ENCODE results near the gene UBE2N. TPM values are rescaled to one million over a fixed set of nuclear protein-coding genes. Genes with fewer than 3 reads are reported as not detected.
A peak's percentile ranks its signal among the peaks of the same experiment; 100 is the strongest.
"Not testable (repeated sequence)": the region's sequence is repeated elsewhere in the genome, so short reads cannot be mapped to it uniquely, and the experiment has no call there.

The UBE2N gene
- polyA plus RNA-seq, 3 donors, result 148 to 170 (median 160) TPM

DNA sequence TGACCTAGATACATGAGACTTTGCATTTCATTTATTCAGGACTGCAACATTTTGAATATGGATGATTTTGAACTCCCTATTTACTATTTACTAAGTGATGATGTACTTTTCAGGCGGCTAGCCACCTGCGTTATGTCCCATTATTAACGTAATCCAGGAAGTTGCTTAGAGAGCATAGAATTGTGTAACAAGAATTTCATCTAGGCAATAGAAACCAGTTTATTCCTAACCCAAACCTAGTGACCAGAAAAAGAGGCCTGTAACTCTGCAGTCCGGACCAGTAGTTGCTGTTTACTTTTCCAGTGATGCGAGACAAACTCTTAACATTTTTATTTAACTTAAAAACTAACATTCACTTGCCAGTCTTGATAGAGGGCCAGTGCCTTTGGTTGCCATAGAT is 51.7 kb downstream of the UBE2N start:
- no peak for DNase-seq

DNA sequence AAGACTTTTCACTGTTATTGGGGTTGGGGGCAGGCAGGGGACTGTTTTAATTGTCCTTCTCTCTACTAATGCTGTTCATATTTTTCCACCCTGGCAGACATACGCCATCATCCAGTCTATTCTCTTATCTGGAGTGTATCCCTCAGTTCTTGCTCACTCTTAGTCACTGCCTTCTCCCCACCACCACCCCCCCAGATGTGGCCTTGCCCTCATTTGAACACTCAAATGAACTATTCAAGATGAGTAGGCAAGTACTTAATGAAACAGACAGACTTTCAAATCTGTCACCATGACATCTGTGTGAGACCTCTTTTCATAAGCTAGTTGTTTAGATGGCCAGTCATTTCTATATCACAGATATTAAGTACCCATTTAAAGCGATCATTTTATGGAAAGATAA is 54.0 kb downstream of the UBE2N start:
- DNase-seq, result no peak

DNA sequence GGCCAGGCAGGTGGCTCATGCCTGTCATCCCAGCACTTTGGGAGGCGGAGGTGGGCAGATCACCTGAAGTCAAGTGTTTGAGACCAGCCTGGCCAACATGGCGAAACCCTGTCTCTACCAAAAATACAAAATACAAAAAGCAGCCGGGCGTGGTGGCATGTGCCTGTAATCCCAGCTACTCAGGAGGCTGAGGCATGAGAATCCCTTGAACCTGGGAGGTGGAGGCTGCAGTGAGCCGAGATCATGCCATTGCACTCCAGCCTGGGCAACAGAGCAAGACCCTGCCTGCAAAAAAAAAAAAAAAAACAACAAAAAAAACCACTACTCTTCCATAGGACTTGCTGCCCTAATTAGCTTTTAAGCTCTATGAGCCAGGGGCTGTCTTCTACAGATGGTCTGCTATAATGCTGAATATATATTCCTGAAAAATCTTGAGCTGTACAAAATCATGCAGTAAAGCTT is 59.7 kb downstream of the UBE2N start:
- DNase-seq, result not testable (repeated sequence)

DNA sequence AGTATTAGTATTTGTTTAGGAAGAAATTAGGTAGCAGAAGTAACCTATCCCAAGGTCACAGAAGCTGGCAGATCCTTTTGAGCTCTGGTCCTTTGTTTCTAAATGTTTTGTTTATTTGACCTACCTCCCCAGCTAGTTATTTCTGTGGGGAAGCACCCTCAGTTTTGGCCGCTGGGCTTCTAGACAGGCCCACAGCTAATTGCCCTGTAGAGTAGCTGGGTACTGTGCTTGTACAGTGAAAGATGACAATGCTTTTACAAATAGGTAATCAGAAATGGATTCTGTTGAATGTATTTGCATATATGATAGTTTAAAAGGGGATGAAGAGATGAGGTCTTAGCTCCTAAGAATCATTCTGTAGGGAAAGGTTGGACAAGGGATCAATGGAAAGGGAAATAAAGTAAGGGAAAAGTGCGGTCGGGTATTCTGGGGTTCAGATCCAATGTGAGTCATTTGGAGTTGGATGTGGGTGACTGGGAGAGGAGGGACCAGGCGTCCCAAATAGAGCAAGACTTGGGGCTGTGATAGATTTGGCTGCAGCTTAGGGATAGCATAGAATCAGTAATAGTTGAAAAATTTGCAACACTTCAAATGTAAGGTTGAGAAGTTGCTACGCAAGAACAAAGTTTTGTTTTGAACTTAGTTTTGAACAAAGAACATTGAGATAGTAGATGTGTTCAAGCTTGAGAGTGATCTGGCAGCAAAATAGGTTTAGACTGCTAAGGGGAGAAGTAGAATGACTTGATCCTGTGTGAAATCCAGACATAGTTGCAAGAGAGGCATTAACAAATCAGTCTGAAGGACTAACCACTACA is 60.4 kb downstream of the UBE2N start:
- DNase-seq, result no peak

DNA sequence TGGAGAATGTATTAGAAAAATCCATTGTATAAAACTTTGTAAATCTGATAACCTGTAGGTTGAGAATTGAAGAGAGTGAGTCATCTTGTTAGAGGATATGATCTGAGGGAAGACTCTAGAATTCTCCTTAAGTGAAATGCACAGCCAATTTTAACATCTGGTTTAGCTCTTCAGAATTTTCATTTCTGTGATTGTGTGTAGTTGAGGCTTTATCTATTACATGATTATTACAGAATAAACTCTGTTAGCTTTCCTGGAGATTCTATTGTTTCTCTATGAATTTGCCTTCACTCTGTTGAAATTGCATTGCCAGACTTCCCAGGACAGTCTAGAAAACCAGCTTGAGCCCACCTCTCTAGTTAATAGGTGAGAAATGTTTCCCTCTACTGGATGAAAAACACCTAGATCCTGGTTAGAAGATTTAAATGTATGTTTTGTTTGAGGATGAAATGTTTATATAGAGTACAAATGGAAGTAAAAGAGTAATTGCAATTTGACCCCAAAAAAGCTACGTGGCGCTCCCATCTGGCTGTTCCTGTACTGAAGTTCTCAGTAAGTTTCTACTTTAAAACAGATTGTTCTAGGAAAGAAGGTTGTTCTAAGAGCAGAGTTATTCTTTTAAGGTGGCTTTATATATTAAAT is 61.1 kb downstream of the UBE2N start:
- peak; percentile 48 for DNase-seq

DNA sequence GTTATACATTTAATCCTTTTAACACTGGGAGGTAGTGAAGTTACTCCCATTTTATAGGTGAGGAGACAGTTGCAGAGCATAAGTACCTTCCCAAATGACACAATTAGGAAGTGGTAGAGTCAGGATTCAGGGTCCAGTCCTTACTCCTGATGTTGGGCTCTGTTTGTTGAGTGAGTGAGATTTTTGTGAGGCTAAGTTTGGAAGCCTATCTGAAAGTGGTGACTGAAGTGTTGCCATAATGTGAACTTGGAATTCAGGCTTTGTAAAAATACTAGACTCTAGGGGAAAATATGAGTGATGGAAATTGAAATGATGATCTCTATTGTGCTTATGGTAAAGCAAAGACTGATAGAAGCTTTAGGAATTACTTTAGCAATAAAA is 61.8 kb downstream of the UBE2N start:
- DNase-seq, result no peak

DNA sequence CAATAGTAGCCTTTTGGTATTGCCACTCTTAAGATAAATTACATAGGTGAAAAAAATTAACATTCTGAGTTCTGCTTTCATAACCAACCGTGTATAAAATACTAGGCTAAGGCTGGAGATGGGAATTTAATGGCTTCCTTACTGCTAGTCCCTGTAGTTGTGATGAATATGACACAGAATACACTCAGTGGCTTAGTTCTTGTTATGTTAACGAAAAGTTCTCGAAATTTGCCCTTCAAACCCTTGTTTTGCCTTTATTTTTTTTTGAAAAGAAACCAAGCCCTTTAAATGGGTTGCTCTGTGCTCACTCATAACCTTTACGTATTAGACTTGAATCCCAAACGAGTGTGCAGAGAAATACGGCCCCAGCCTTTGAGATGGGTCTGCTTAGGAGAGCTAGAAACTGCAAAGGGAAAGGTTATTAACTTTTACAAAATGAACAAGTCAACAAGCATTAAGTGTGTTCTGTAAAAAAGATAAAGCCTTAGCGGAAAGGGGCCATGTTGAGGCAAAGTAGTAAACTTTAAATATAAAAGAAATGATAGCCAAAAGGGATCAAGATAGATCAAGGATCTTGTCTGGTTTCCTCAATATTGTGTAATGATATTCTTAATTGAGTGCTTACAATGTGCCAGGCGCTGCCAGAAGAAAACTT is 62.3 kb downstream of the UBE2N start:
- no peak for DNase-seq

DNA sequence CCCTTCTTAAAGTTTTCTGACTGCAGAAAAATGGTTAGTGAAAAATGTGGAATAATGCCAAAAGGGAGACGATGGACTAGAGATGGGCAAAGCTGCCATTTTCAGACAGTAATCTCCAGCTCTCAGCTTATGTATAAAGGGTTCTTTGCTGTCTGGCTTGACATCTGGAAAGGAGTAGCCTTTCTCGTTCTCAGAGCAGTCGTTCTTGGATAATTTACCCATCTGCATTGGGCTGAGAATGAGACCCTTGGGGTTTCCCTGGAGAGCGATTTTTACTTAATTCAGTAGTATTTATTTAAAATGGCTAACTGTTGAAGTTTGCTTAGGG is 62.8 kb downstream of the UBE2N start:
- peak; percentile 33 for DNase-seq

DNA sequence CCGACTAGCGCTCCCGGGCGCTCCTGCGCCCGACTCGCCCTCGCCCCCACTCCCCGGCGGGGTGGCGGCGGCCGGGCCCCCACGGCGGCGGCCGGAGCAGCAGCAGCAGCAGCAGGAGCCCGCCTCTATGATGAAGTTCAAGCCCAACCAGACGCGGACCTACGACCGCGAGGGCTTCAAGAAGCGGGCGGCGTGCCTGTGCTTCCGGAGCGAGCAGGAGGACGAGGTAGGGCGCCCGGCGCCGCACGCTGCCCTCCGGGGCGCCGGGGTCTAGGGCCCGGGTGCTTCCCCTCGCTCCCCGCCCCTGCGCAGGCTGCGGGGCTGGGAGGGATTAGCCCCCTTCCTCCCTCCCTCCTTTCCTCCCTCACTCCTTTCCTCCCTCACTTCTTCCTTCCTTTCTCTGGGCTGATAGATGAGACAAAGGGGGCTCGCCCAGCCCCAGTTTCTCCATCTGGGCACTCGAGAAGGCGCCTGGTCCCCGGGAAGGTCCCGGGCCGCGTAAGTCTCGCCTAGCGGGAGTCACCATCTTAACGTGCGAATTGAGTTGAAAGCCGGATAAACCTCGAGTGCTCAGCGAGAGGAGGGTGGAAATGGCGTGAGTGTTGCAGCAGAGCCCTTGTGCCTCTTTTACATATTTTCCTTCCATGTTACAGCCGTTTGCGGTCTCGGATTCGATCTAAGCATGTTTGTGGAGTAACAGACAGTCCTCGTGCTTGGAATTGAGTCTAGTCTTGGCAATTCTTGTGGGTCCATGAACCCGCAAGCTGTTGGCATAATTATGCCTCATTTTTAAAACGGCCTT is 63.4 kb downstream of the UBE2N start:
- DNase-seq, result peak; percentile 57

DNA sequence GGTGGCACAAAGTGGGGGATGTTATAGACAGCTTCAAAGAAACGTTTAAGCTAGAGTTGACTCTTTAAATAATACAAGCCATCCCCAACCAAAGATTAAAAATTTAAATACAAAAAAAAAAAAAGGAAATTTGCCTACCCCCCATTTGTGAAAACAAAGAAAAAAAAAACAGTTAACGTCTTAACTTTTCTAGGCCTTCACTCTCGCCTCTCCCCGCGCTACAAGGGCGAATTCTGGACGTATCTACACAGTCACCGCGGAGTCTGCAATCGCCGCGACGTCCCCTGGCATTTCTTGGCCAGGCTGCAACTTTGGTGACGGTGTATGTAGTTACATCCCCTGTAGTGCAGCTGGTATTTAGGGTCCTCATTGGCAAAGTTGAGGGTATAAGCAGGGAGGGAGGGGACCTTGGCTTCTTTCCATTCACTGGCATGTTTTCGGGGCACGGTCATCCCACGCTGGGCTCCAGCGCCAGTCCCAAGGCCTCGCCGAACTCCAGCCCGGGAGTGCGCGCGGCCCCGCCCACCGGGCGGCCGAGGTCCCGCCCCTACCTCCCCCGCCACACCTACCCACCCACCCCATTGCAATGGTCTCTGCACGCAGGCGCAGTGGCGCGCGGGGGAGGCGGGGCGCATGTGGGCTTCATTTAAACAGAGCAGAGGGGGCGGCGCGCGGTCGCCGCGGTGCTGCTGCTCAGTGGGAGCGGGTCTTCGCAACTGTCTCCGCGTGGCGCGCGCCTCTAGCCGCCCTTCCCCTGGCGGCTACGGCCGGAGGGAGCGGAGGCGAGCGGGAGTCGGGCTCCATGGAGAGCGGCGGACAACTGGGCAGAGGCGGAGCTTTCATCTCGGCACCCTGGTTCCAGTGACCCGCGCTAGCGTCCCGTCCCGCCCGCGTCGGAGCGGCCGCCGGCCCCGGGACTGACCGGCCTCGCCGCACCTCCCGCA is 64.2 kb downstream of the UBE2N start, which contains the start of gene NUDT4:
NUDT4 (plus strand) TSS at position 674 of the 944 bp plus-strand sequence. CDS start 398 bp downstream, outside the sequence.
- peak; percentile 96 for DNase-seq

DNA sequence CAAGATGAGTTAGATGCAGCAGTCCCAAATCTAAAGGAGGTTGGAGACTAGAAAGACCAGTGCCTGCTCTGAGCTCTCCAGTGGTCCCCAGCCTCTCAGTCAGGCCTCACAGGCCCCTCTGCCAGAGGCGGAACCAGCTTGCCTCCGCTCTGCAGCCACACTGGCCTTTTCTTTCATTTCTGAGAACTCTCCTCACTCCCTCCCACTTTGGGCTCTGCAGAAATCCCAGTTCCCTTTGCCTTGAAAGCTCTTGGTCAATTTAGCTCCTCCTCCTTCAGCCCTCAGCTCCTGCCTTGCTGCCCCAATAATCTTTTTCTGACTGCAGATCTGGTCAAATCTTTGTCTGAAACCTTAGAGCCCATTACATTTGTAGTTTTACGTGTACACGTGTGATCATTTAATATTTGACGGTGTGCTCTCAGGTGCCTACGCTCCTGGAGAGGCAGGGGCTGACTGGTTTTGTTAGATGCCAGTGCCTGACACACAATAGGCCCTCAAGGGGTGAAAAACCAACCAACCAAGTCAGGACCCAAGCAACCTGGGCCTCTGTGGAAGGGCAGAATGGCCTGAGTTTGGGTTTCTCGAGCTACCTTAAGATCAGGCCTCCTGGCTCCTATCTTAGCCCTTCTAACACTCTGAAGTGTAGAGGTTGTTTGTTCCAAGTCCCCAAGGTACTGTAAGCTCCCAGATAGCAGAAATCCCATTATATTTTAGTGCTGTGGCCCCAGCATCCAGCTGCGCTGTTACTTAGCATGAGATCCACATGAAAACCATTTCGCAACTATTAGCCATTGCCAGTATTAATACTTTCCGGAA is 65.1 kb downstream of the UBE2N start:
- no peak for DNase-seq

DNA sequence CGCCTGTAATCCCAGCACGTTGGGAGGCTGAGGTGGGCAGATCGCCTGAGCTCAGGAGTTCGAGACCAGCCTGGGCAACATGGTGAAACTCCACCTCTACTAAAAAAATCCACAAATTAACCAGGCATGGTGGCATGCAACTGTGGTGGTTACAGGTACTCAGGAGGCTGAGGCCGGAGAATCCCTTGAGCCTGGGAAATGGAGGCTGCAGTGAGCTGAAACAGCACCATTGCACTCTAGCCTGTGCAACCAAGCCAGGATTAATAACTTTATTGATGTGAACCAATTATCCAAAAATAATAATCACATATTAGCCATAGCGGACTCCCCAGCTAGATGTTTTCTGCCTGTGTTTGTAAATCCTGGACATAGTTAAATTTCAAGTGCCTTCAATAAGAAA is 65.8 kb downstream of the UBE2N start:
- no peak for DNase-seq

DNA sequence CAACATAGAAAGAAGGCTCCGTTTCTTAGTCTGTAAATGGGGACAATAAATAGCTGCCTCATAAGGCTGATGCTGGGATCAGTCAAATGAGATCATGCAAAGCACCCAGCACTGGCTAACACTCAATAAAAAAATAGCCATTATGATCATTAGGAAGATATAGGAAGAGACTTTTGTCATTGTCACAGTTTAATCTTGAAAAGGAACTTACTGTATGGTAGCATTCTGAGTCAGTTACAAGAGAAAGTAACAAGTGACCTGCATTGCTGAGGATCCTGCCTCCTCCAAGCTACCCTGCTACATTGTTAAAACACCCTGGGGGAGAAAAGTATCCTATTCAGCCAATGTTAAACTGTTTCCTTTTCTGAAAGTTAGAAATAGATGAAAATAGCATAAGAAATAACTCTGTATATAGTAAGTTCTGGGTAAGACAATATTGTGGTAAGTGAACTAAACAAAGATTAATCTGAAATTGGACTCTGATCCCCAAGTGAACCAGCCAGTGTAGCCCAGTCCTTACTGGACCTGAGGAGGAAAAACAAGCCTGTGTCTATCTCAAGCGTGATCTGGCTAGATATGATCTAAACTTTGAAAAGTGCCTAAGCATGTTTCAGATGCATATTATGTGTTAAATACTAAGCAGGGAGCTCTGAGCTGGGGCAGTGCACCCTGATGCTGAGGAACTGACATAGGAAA is 67.6 kb downstream of the UBE2N start:
- no peak for DNase-seq

DNA sequence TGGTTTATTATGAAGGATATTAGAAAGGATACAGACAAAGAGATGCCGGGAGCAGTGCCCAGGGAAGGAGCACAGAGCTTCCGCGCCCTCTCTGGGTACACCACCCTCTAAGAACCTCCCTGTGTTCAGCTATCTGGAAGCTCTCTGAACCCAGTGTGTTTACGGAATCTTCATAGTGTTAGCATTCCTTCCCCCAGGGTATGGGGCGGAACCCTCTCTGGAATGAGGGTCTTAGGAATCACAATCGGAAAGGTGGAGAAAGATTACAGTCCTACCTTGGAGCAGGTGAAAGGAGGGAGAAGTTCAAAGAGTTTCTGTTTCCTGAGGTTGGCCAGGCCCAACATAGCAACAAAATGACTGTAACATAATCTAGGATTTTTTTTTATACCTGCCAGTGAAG is 70.8 kb downstream of the UBE2N start:
- no peak for DNase-seq

DNA sequence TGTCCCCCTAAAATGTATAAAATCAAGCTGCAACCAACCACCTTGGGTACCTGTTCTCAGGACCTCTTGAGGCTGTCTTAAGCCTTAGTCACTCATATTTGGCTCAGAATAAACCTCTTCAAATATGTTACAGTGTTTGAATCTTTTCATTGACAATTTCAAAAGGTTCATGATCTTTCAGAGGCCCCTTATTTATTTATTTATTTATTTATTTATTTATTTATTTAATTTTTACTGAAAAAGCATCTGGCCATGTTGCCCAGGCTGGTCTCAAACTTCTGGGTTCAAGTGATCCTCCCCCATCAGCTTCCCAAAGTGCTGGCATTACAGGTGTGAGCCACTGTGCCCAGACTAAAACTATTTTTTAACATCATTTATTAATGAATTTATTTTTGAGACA is 72.2 kb downstream of the UBE2N start:
- no peak for DNase-seq

DNA sequence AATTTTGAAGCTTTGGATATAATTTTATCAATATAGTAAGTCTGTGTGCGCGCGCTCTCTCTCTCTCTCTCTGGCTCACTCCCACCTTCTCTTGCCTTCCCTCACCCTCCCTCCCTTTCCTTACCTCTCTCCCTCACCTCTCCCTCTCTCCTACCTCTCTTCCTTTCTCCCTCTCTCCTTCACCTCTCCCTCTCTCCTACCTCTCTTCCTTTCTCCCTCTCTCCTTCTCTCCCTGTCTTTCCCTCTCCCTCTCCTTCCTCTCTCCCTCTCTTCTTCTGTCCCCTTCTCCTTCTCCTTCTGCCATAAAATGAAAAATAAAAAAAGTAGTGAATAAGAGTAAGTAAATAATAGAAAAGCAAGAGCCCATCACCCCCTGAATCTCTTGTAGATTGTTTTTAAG is 73.0 kb downstream of the UBE2N start:
- no peak for DNase-seq

DNA sequence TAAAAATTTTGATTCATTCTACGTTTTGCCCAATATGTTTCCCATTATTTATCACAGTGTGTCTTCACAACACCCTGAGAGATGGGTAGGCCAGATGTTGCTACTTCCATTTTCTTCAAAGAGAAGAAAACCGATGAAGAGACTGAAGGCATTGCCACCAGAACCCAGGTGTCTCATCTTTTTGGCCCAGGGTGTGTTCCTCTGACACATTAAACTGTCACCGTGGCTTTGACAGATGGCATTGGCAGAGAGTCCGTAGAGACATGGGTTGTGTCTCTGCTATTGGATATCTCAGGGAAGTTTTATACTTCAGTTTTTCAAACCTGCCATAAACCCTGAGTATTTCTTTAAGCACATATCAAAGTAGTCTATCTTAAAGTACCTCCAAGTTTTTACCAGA is 75.3 kb downstream of the UBE2N start:
- DNase-seq, result no peak

DNA sequence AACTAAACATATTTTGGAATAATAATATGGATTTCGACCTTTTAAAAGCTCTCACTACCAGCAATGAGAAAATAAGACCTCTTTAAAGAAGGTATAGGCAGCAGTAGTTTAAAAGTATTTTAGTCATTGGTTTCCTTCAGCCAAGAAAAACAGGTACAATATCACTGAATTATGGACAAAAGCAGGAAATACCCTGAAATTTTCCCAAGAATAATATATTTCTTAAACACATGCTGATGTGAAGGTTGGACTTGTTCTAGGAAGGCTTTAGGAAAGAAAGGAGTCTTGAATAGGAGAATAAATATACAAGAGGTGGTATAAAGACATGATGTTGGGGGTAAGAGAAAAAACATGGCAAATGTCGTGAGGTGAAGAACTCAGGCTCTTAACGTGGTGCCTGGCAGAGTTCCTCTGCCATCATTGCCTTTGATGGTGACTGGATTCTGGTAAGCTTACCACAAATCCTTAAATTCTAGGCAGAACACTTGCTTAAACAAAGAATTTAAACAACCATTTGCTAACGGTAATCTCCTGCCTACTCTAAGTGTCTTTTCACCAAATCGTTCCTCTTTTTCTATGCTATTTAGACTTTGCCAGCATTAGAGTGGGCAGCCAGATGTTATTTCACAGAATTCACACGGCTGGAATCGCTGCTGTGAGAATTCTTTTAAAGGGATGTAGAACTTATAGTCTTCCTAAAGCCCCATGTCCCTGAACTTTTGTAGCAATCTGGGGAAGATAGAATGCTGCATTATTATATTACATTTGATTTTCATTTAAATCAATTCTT is 75.9 kb downstream of the UBE2N start:
- no peak for DNase-seq
